Measurements from ENCODE around the gene KANK3.
A peak's percentile ranks its signal among the peaks of the same experiment; 100 is the strongest.
"Not testable (repeated sequence)": the region's sequence is repeated elsewhere in the genome, so short reads cannot be mapped to it uniquely, and the experiment has no call there.

KANK3 gene

GRCh38 chr19:8336660-8337059 lies 6.4 kb downstream of the KANK3 start:
- no peak for DNase-seq

GRCh38 chr19:8336072-8336569 lies 6.9 kb downstream of the KANK3 start:
- DNase-seq: no peak

DNA sequence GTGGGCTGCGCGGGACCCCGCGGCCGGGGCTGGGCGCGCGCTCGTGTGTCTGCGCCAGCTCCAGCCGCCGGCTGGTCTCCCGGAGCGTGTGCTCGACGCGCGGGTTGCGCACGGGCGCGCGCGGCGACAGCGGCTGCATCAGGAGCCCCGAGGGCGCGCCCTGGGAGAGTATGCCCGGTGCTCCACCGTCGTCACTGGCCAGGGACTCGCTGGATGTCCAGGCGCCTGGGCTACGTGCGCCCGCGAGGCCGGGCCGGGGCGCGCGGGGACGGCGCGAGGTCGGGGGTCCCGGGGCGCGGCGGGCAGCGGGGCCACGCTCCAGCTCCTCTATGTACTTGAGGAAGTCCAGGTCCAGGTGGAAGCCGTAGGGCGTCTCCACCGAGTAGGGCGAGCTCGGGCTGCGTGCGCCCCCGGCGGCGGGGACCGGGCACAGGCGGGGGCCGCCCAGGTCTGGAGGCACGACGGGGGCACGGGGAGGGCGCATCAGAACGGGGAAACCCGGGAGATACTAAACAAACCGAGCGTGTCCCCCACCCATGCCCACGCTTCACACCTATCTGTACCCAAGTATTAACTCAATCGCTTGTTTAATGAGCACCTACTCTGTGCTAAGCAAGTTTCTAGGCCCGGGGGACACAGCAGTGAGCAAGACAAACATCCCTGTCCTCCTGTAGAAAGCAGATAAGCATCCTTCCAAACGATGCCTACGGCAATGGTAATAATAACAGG lies 7.6 kb downstream of the KANK3 start:
- DNase-seq: no peak

- peak; percentile 18 for DNase-seq
Measured at GRCh38 chr19:8334458-8335342, 8.4 kb downstream of the KANK3 start.

DNA sequence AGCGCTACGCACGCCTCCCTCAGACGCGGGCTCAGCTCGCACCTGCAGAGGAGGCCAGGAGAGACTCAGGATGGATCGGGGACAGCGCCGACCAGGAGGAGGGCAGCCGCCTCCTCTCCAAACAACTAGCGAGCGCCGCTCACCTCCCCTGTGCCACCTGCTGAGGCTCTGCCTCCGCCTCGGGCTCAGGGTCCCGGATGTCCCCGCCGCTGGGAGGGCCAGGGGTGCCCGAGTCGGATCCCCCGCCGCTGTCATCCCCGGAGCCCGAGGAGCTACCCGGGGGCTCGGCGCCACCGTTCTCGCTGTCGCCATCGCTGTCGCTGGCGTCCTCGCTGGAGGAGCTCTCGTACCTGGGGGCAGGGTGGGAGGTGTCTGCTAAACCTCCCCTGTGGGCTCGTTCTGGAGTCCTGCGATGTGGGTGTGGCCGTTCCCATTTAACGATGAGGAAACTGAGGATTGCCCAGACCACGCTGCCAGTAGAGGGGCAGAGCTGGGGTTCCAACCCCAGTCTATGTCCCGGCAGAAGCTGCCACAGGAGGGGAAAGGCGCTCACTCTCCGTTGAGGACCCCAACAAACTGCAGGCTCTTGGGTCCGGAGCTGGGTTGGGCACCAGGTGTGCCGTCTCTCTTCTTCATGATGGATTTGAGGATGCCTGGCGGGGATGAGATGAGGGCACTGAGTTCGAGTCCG lies 9.2 kb downstream of the KANK3 start:
- DNase-seq: no peak

GRCh38 chr19:8332976-8333766 lies 9.9 kb downstream of the KANK3 start:
- no peak for DNase-seq

DNA sequence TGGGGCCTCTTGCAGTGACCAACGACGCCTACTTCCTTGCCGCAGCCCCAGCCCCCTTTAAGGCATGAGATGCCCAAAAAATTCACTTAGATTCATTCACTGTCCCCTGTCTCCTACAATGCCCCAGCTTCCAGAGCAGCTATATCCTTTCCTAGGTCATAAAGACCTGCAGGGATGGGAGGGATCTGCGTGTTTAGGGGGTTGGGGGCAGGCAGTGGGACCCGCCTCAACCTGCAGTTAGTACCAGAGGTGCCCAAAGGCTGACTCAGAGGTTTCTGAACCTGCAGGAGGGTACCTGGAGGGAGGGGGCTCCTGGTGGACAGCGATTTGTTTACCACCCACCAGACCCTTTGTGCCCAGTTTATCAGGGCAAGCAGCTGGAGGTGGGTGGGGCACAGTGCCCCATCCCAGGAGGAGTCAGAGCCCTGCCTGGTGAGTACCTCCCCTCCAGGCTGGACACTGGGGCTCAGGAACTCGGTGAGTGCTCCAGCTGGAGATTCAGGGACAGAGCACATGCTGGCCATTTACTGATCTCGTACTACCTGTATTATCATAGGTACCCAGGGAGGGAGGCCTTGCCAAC lies 11.7 kb downstream of the KANK3 start:
- no peak for DNase-seq

DNA sequence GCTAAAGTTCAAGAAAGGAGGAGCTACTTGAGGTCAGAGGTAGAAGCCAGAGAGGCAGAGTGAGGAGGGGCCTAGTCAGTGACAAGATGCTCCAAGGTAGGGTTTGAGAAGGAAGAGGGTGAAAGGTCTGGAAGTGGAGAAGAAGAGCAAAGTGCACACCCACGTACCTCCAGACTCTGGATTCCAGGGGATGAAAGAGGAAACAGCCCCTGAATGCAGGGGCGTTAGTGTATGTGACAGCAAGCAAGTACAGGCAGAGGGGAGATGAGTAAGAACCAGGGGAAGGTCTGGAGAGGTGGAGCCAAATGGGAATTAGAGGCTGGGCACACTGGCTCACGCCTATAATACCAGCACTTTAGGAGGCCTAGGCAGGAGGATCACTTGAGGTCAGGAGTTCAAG lies 13.1 kb downstream of the KANK3 start:
- DNase-seq: no peak

- DNase-seq: no peak
Measured at GRCh38 chr19:8325454-8325853, 17.6 kb downstream of the KANK3 start.

GRCh38 chr19:8324186-8325050 lies 18.6 kb downstream of the KANK3 start:
- no peak for DNase-seq

DNA sequence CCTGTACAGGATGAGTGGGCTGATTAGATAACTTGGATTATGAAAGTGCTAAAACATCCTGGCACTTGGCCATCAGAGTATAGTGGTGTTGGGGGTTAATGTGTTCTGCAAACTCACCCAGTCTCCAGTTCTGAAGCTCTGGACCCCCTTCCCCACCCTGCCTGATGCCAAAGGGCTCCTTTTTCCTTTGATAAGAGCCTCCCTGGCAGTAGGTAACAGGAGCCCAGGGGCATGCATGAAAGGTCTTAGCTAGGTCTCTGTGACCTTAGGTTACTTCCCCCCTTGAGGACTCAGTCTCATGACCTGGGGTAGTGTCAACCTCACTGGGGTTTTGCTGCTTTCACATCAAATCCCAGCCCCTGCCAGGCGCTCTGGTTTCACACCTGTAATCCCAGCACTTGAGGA lies 19.3 kb downstream of the KANK3 start:
- no peak for DNase-seq

DNA sequence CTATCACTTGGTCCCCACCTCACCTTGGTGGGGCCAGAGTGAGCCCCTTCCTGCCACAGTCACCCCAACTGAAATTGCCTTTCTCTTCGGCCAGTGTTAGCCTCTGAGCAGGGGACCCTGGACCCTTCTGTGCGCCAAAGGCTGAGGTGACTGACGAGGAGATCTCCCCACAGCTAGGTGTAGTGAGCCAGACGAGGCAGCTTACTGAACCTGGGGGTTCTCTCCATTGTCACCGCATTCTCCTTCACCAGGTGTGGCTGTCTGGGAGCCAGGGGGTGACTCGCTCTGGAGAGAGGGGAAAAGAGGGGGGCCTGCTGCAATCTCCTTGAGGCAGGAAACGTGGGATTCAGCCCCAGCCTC lies 20.4 kb downstream of the KANK3 start:
- no peak for DNase-seq

DNA sequence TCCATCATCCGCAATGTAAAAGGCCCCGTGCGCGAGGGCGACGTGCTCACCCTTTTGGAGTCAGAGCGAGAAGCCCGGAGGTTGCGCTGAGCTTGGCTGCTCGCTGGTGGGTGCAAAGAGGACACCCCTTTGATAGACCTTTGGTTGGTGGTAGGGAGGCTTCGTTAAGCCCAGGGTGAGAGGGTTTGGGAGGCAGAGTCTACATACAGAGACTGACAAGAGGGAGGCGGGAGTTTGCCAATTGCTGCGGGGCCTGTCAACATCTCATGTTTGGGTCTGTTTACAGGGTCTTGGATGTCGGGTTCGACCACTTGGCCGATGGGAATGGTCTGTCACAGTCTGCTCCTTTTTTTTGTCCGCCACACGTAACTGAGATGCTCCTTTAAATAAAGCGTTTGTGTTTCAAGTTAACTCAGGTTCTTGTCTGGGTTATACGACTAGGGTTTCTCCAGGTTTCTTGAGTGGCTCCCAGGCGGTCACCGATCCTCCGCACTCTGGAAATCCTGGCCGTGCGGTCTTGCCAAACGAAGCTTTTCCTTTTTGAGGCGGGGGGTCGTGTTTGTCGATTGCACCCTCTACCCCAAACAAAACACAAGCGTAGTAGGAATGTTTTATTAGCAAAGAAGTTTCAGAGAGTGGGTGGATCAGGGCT lies 20.9 kb downstream of the KANK3 start:
- DNase-seq: no peak

- peak; percentile 82 for DNase-seq
Measured at GRCh38 chr19:8321067-8321985, 21.7 kb downstream of the KANK3 start, which contains the start of the genes NDUFA7 and RPS28. Gene NDUFA7, minus strand, starts transcription at chr19:8321375. Its CDS starts 17 bp downstream, at chr19:8321358. Gene RPS28, plus strand, starts transcription at chr19:8321496. Its CDS starts 35 bp downstream, at chr19:8321531.

DNA sequence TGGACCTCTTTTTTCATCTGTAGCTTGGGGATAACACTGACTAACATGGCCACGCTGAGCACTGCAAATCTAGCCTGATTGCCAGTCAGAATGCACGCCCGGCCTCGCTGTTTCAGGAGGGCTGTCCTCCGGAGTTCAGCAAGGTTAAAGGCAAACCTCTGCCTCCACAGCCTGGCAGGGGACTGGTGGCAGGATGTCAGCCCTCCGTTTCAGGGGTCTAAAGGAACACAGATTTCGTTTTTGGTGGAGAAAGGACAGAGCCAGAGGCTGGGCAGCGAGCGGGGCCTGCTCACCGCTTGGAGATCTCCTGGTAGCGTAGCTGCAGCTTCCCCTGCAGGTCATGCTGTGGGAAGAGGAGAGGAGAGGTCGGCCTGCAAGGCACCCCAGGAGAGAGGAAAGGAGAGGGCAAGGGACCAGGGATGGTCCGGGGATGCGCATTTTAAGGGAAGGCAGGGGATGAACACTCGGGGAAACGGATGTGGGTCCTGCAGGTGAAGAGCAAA lies 22.4 kb downstream of the KANK3 start:
- DNase-seq: no peak

DNA sequence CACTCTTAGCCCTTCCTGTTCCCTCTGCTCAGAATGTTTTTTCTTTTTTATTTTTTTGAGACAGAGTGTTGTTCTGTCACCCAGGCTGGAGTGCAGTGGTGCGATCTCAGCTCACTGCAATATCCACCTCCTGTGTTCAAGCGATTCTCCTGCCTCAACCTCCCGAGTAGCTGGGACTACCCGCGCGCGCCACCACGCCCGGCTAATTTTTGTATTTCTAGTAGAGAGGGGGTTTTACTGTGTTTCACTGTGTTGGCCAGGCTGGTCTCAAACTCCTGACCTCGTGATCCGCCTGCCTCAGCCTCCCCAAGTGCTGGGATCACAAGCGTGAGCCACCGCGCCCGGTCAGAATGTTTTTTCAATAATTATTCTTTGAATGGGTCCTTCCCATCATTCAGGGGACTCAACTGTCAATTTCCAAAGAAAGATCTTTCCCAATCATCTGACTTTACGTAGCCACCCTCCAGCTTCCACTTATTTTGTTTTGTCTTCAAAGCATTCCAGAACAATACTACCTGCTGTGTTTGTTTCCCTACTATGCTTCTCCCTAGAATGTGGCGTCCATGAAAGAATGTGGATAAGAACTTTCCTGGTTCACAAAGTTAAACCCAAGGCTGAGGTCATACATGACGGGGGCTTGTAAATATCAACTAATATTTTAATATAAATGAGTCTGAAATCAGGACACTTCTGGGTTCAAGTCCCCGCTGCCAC lies 23.1 kb downstream of the KANK3 start:
- no peak for DNase-seq

GRCh38 chr19:8318835-8319234 lies 24.2 kb downstream of the KANK3 start:
- not testable (repeated sequence) for DNase-seq

- DNase-seq: no peak
Measured at GRCh38 chr19:8316351-8317125, 26.5 kb downstream of the KANK3 start.
